Measurements from ENCODE around the gene DCLK2.

DNA sequence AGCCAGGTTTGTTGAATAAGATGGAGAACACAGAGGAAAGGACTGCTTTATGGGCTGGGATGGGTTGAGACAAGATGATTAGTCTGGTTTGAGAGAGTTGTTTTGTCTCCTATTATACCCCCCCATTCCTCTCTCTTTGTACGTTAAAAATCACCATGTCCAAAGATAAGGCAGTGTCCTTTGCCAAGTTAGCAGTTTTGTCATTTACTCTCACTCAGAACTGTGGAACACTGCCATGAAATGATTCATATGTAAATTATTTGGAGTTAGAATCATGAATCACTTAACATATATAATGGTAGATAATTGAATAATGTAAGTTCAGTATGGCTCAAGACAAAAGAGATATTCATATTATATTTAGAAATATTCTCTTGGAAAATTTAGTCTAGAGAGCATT, 151.3 kb downstream of the DCLK2 start:
- TF ChIP-seq, protein P1, sequence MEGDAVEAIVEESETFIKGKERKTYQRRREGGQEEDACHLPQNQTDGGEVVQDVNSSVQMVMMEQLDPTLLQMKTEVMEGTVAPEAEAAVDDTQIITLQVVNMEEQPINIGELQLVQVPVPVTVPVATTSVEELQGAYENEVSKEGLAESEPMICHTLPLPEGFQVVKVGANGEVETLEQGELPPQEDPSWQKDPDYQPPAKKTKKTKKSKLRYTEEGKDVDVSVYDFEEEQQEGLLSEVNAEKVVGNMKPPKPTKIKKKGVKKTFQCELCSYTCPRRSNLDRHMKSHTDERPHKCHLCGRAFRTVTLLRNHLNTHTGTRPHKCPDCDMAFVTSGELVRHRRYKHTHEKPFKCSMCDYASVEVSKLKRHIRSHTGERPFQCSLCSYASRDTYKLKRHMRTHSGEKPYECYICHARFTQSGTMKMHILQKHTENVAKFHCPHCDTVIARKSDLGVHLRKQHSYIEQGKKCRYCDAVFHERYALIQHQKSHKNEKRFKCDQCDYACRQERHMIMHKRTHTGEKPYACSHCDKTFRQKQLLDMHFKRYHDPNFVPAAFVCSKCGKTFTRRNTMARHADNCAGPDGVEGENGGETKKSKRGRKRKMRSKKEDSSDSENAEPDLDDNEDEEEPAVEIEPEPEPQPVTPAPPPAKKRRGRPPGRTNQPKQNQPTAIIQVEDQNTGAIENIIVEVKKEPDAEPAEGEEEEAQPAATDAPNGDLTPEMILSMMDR (IDR thresholded peaks at IDR 0.05; ENCODE audit: low read length) = no peak
- no peak for TF ChIP-seq EZH2 (IDR thresholded peaks at IDR 0.05; ENCODE audit: borderline replicate concordance, low read length)

Measured in OCI-LY1 (cell line).